K562 (cell line): ENCODE data around the gene NCDN. TPM values are rescaled to one million over a fixed set of nuclear protein-coding genes. Genes with fewer than 3 reads are reported as not detected.
A peak's percentile ranks its signal among the peaks of the same experiment; 100 is the strongest.

Source experiments
- ATAC-seq: fragments of 200-7000 bp; cut with Tn5 transposase; 3 replicates; pipeline ENCODE4 v1.9.1; 2020; ENCODE audit warnings: moderate library complexity
- BruUV-seq: library from RNA; stranded (reverse); fragments of 400-500 nt; replicated peaks from 2 replicates; lab custom pipeline; 2021; lab: Mats Ljungman, UMichigan
- CTCF ChIA-PET: fragments of 300-600 bp; formaldehyde crosslinking; extraction: SDS; loops from one replicate; lab custom pipeline; 2021; ENCODE audit warnings: low intra/inter-chr PET ratio; lab: Yijun Ruan, JAX
- POLR2A ChIA-PET: fragments of 300-600, 350-650 bp; sonication (Branson Sonifier 250); formaldehyde crosslinking; extraction: SDS; loops from one replicate; lab custom pipeline; 2021; ENCODE audit warnings: antibody characterized with exemption, inconsistent platforms; lab: Yijun Ruan, JAX
- DNase-seq, 4 experiments: peaks; one replicate each; pipeline versions ENCODE4 v3.0.0 to v3.0.0-alpha.2; 2011 to 2018; ENCODE audit warnings: low spot score in 3 of 4, mixed read lengths in 3 of 4; ENCODE audit errors: extremely low read depth in 1 of 4
- FAIRE-seq: peaks from 2 replicates; lab custom pipeline; 2011; peaks lifted over from hg19 to GRCh38; lab: Jason Lieb, UNC
- H2AFZ ChIP-seq: 2 replicates; pipeline ENCODE4 v1.6.0; 2011; ENCODE audit warnings: low read depth, low read length, control low read depth, inconsistent platforms
- H3K27ac ChIP-seq: fragments of 200-600 bp; 3 replicates; pipeline ENCODE4 v1.8.0; 2011; ENCODE audit warnings: low read depth, mild to moderate bottlenecking, control low read depth, inconsistent platforms, low read length, moderate library complexity, mixed read lengths; ENCODE audit errors: extremely low read depth
- H3K27me3 ChIP-seq, 2 experiments: fragments of 300-600 bp in 1 of 2; 2 replicates in 1 of 2; 3 replicates in 1 of 2; pipeline versions ENCODE4 v1.6.0 to v1.8.0; 2011; ENCODE audit warnings: inconsistent platforms in 2 of 2, low read length in 2 of 2, mild to moderate bottlenecking in 1 of 2, mixed read lengths in 1 of 2, moderate library complexity in 1 of 2; ENCODE audit not compliant: control insufficient read depth in 2 of 2, insufficient read depth in 2 of 2
- H3K36me3 ChIP-seq: fragments of 300-600 bp; 3 replicates; pipeline ENCODE4 v1.8.0; 2011; ENCODE audit warnings: mild to moderate bottlenecking, low read length, inconsistent platforms; ENCODE audit not compliant: control insufficient read depth, insufficient read depth
- H3K4me1 ChIP-seq, 2 experiments: fragments of 200-600 bp in 1 of 2; replicated peaks in 1 of 2; 2 replicates in 1 of 2; 3 replicates in 1 of 2; pipeline versions ENCODE4 v1.5.1 to v1.8.0; 2011; ENCODE audit warnings: inconsistent platforms in 2 of 2, low read length in 2 of 2, mild to moderate bottlenecking in 1 of 2, mixed read lengths in 1 of 2, moderate library complexity in 1 of 2; ENCODE audit not compliant: control insufficient read depth in 2 of 2, insufficient read depth in 2 of 2
- H3K4me2 ChIP-seq: 2 replicates; pipeline ENCODE4 v1.6.1; 2011; ENCODE audit warnings: low read length, control low read depth, inconsistent platforms, mixed read lengths; ENCODE audit not compliant: insufficient read depth
- H3K4me3 ChIP-seq: fragments of 200-600 bp; sonication (generic), shearing (Covaris generic); 2 replicates; pipeline ENCODE4 v1.5.1; 2016; ENCODE audit warnings: control low read depth, inconsistent platforms
- H3K79me2 ChIP-seq: fragments of 200-600 bp; 3 replicates; pipeline ENCODE4 v1.8.0; 2011; ENCODE audit warnings: low read length, inconsistent platforms; ENCODE audit not compliant: control insufficient read depth, insufficient read depth
- H3K9ac ChIP-seq, 2 experiments: 2 replicates each; pipeline versions ENCODE4 v1.6.0 to v1.6.1; 2011; ENCODE audit warnings: low read depth in 2 of 2, low read length in 2 of 2, control low read depth in 1 of 2, inconsistent platforms in 1 of 2, mild to moderate bottlenecking in 1 of 2, mixed read lengths in 1 of 2; ENCODE audit not compliant: insufficient read depth in 1 of 2
- H3K9me1 ChIP-seq: one replicate; pipeline ENCODE4 v1.6.0; 2011; ENCODE audit warnings: inconsistent platforms, mild to moderate bottlenecking, low read length, moderate library complexity; ENCODE audit not compliant: control insufficient read depth, insufficient read depth
- H3K9me3 ChIP-seq: replicated peaks from 2 replicates; pipeline ENCODE4 v1.5.1; 2011; ENCODE audit warnings: low read depth, low read length, inconsistent platforms; ENCODE audit not compliant: control insufficient read depth, insufficient read depth
- H4K20me1 ChIP-seq: replicated peaks from 2 replicates; pipeline ENCODE4 v1.6.1; 2011; ENCODE audit warnings: low read length, inconsistent platforms, mixed read lengths; ENCODE audit not compliant: control insufficient read depth, insufficient read depth
- FOXJ3 ChIP-seq: sonication (generic); formaldehyde crosslinking; IDR thresholded peaks from 2 replicates; pipeline ENCODE4 v1.4.0; 2020; ENCODE audit warnings: mild to moderate bottlenecking, missing genetic modification reagents
- POLR2G ChIP-seq: fragments of 200-400 bp; formaldehyde crosslinking; IDR thresholded peaks from 2 replicates; pipeline ENCODE4 v1.6.1; 2017; ENCODE audit warnings: low read depth, mild to moderate bottlenecking, antibody characterized with exemption, low read length, moderate library complexity
- TEAD1 ChIP-seq, 2 experiments: fragments of 450-650 bp in 1 of 2; sonication (generic) in 1 of 2; formaldehyde crosslinking; IDR thresholded peaks; 2 replicates each; pipeline versions ENCODE4 v1.4.0 to v1.8.0; 2020 to 2022; ENCODE audit warnings: mild to moderate bottlenecking in 2 of 2, missing genetic modification reagents in 1 of 2
- WGBS: fragments of 100-300 bp; shearing (Covaris generic); methylation state at CpG from one replicate; pipeline ENCODE4 v1.1.6; 2016; ENCODE audit warnings: low coverage, mixed read lengths; ENCODE audit not compliant: insufficient coverage; ENCODE audit errors: missing lambda C conversion rate; 5-methylcytosine and 5-hydroxymethylcytosine counted together
- in situ Hi-C: fragments of 300-500 bp; cut with MboI; formaldehyde crosslinking; loops from 4 replicates; pipeline ENCODE4 v1.15.0; 2018; ENCODE audit warnings: inconsistent platforms, mixed read lengths
- intact Hi-C: fragments of 100-400 bp; cut with micrococcal nuclease; formaldehyde crosslinking; loops from 2 replicates; pipeline ENCODE4 v1.14.2; 2022
- polyA plus RNA-seq, 8 experiments: library from polyadenylated mRNA; depleted of rRNA in 4 of 8; stranded (reverse) in 5 of 8; unstranded in 3 of 8; fragments of >200 nt; fragmentation: Nextera tagmentation in 2 of 8; fragmentation: Illumina TruSeq in 1 of 8; extraction: Ambion mirVana in 2 of 8; extraction: Trizol in 1 of 8; gene quantifications; 2 replicates each; pipeline versions ENCODE4 v1.2.1 to v1.2.3, GENCODE V29; 2011 to 2014; ENCODE audit warnings: inconsistent platforms in 1 of 8, missing spikeins in 1 of 8
- total RNA-seq, 7 experiments: library from RNA; depleted of rRNA in 6 of 7; stranded (reverse); fragments of >200 nt in 6 of 7; fragmentation: Illumina TruSeq in 2 of 7; extraction: Trizol in 2 of 7; gene quantifications; 2 replicates each; pipeline versions ENCODE4 v1.2.1 to v1.2.3, GENCODE V29; 2011 to 2021; ENCODE audit warnings: low replicate concordance in 1 of 7
- TF ChIP-seq, protein P1 (sequence below): sonication (generic); formaldehyde crosslinking; IDR thresholded peaks from 2 replicates; pipeline ENCODE4 v1.9.0; 2022; ENCODE audit warnings: mild to moderate bottlenecking, missing genetic modification reagents

The NCDN gene
- total and polyA plus RNA-seq, 9 of the 15 experiments (the other 6 are each of a cell fraction or from before 2014, with no cell fraction given): 1.9 to 35.1 (median 10.7) TPM

DNA sequence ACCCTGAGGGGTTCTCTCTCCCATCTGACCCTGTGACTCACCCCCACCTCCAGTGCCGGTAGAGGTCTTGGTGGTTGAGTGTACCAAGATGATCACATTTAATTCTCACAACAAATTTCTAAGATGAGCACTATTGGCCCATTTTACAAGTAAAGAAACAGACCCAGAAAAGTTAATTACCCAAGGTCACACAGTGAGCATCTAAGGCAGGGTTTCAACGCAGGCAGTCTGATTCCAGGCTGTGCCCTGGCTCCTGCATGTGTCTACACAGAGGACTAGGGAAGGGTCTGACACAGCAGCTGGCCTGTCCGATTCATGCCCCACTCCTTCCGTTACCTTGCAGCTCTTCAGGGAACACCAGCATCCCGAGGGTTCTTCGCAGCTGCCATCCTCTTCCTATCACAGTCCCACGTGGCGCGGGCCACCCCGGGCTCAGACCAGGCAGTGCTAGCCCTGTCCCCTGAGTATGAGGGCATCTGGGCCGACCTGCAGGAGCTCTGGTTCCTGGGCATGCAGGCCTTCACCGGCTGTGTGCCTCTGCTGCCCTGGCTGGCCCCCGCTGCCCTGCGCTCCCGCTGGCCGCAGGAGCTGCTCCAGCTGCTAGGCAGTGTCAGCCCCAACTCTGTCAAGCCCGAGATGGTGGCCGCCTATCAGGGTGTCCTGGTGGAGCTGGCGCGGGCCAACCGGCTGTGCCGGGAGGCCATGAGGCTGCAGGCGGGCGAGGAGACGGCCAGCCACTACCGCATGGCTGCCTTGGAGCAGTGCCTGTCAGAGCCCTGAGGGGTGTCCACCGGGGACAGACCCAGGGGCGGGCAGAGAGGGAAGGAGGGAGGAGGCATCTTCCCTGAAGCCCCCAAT lies 7.5 kb downstream of the NCDN start:
- Histone ChIP-seq H3K9me3 (no peaks in the 10 kb centered on the region), H3K9me1 (no peaks in the 10 kb centered on the region), H3K36me3 (peaks cover 54% of the 10 kb centered on the region; the same call in 2 of the 3 replicates), H2AFZ (no peak overlapping the region), H3K4me2 (no peak overlapping the region), H3K79me2 (no peaks in the 10 kb centered on the region), H3K9ac (peak overlapping the region in 1 of 2 experiments; percentile 46; a peak in 1 of 4 replicates)
- in situ Hi-C loops: loop anchor here (5.0 to 10.0 kb wide), 4 partner anchors 118 to 360 kb away; no protein-coding TSS in a partner anchor
- ATAC-seq: no peak
- 84% methylated on average over 26 of the region's 28 CpGs for WGBS
- intact Hi-C loops: loop anchor here (1.0 to 5.0 kb wide), 2 partner anchors 114 to 363 kb away; no protein-coding TSS in a partner anchor
- POLR2A ChIA-PET: interaction anchor here (0.6 to 1.6 kb wide), 9 partner anchors 13 to 633 kb away, joined by 3 to 13 read pairs (median 4); no protein-coding TSS in a partner anchor
- no peak for FAIRE-seq
- BruUV-seq: no TSS peak
- peak; percentile 43; the same call in 1 of the 2 replicates for TF ChIP-seq POLR2G
- TF ChIP-seq FOXJ3 (CRISPR knock-in tag): no peak
- 0 out of 4 replicates have a peak, but pooled peaks of 1 of the 2 experiments have one; percentile 48 for TF ChIP-seq TEAD1 (CRISPR knock-in tag; IDR thresholded peaks at IDR 0.05)
- TF ChIP-seq, protein P1, sequence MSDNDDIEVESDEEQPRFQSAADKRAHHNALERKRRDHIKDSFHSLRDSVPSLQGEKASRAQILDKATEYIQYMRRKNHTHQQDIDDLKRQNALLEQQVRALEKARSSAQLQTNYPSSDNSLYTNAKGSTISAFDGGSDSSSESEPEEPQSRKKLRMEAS (CRISPR knock-in tag): peak; percentile 24
- TF ChIP-seq, all 486 proteins: peak for 3
- Histone ChIP-seq H3K27ac (no peak overlapping the region), H3K4me3 (no peak overlapping the region), H3K4me1 (peaks cover 0 to 25% of the 10 kb centered on the region in 2 experiments; a peak in 1 of 5 replicates), H3K27me3 (no peaks in the 10 kb centered on the region), H4K20me1 (peaks cover 23% of the 10 kb centered on the region; the same call in 1 of the 2 replicates)
- CTCF ChIA-PET: interaction anchor here (0.6 to 3.1 kb wide), 5 partner anchors 114 to 779 kb away, joined by 3 to 17 read pairs (median 4); no protein-coding TSS in a partner anchor
- DNase-seq: no peak
